Measurements from ENCODE around the gene TM9SF2. TPM values are rescaled to one million over a fixed set of nuclear protein-coding genes. Genes with fewer than 3 reads are reported as not detected.

TM9SF2 gene
- total and polyA plus RNA-seq, 2 of the 4 experiments (the other 2 are of a cell fraction) = 46.1 to 85.5 TPM

GRCh38 chr13:99472122-99472440, 29.2 kb upstream of the TM9SF2 start:
- H4K8ac ChIP-seq (ENCODE audit: low read depth in 2 of 2, low read length in 2 of 2) = no peak overlapping the region
- no peak overlapping the region for H3K18ac ChIP-seq (ENCODE audit: low read depth, low read length)
- H3K27ac ChIP-seq (ENCODE audit: insufficient read depth, low read length) = no peak overlapping the region
- no peak overlapping the region for H2AK5ac ChIP-seq (ENCODE audit: low read depth, low read length)
- no peak overlapping the region for H2BK120ac ChIP-seq (ENCODE audit: low read depth, low read length)
- no peak overlapping the region for H2BK5ac ChIP-seq (ENCODE audit: low read depth, low read length, poor library complexity, severe bottlenecking)
- H3K23ac ChIP-seq (ENCODE audit: low read depth, low read length) = no peak overlapping the region
- DNase-seq (no peak), ATAC-seq (ENCODE audit: low read depth) (no peak)
- no peaks in the 10 kb centered on the region for H3K79me1 ChIP-seq (ENCODE audit: low read depth in 1 of 2, low read length in 2 of 2)
- H2BK20ac ChIP-seq (ENCODE audit: low read depth, low read length) = no peak overlapping the region
- H3K9ac ChIP-seq (ENCODE audit: low read depth, low read length) = no peak overlapping the region
- WGBS, 2 experiments (ENCODE audit: extremely low coverage in 2 of 2, insufficient read length in 1 of 2) = 67% methylated on average over 1 of the region's 1 CpG; no CpG with 5 or more reads in 1 of the 2 experiments
- in situ Hi-C loops (cut with MboI; ENCODE audit: low sequenced_read_pairs) (no loop called here), dilution Hi-C loops (cut with HindIII; ENCODE audit: low sequenced_read_pairs, unreplicated experiment) (no loop called here), intact Hi-C loops (cut with micrococcal nuclease) (no loop called here)
- no TSS peak for BruUV-seq (replicated peaks)
- TF ChIP-seq NFE2L2 (IDR thresholded peaks at IDR 0.05; ENCODE audit: low read depth, low read length) (no peak), POLR2A (IDR thresholded peaks at IDR 0.05; ENCODE audit: low read depth, low read length) (no peak), CEBPB (IDR thresholded peaks at IDR 0.05; ENCODE audit: low read depth, low read length) (no peak)
- peaks cover 2% of the 10 kb centered on the region; the same call in 1 of the 2 replicates for H3K9me1 ChIP-seq (ENCODE audit: insufficient read depth, low read length)
- H3K14ac ChIP-seq (replicated peaks; ENCODE audit: low read depth, low read length) = no peak overlapping the region
- H3K56ac ChIP-seq (ENCODE audit: extremely low read depth, insufficient read depth, low read length) = no peak overlapping the region
- H3K9me3 ChIP-seq (ENCODE audit: control insufficient read depth, insufficient read depth, low read length) = no peaks in the 10 kb centered on the region
- no peaks in the 10 kb centered on the region for H3K36me3 ChIP-seq (ENCODE audit: control insufficient read depth, insufficient read depth, low read length)
- no peak overlapping the region for H3K4me3 ChIP-seq (ENCODE audit: insufficient read depth, low read depth, low read length)
- no peak overlapping the region for H2AK9ac ChIP-seq (replicated peaks; ENCODE audit: low read depth, low read length, poor library complexity)
- H3K4me1 ChIP-seq (ENCODE audit: control insufficient read depth, insufficient read depth, low read length) = peaks cover 3% of the 10 kb centered on the region
- CTCF ChIA-PET = interaction anchor here (0.7 kb wide), 1 partner anchor 35 kb away, joined by 3 read pairs; no protein-coding TSS in a partner anchor
- peaks cover 8% of the 10 kb centered on the region for H3K27me3 ChIP-seq (ENCODE audit: control insufficient read depth, insufficient read depth, low read length)
- no peaks in the 10 kb centered on the region for H4K20me1 ChIP-seq (ENCODE audit: insufficient read depth, low read length)
- no peak overlapping the region for H2AFZ ChIP-seq (replicated peaks; ENCODE audit: low read length, poor library complexity)
- no peak overlapping the region for H2BK15ac ChIP-seq (ENCODE audit: low read depth, low read length)
- POLR2A ChIA-PET (ENCODE audit: unreplicated experiment) = interaction anchor here (0.7 kb wide), 1 partner anchor 27 kb away, joined by 4 read pairs; no protein-coding TSS in a partner anchor
- no peak overlapping the region for H3K4me2 ChIP-seq (ENCODE audit: low read depth, low read length)
- H4K91ac ChIP-seq (ENCODE audit: insufficient read depth, low read depth, low read length) = no peak overlapping the region
- no peak overlapping the region for H3K4ac ChIP-seq (ENCODE audit: low read depth, low read length)
- no peak overlapping the region for H4K5ac ChIP-seq (ENCODE audit: low read depth, low read length)
